Stimulated activated naive CD8-positive, alpha-beta T cell treated with anti-CD3 and anti-CD28 coated beads, Interleukin-15, amount 100 ng/mL, for 72 hours (primary cell): Measurements from ENCODE around the gene ADGRB2.

Experiments
- ATAC-seq: fragments of 150-1000 bp; cut with Tn5 transposase; 2 replicates; pipeline ENCODE4 v1.10.0; 2021; ENCODE audit warnings: mild to moderate bottlenecking, moderate library complexity
- DNase-seq, 2 donors: peaks; one replicate each; pipeline ENCODE4 v3.0.0; 2021 to 2022
- H3K27ac Mint-ChIP-seq, 2 donors: one replicate each; pipeline ENCODE4 v1.8.0; 2022; ENCODE audit warnings: mild to moderate bottlenecking in 2 of 2, mixed read lengths in 2 of 2, moderate library complexity in 2 of 2
- H3K27me3 Mint-ChIP-seq: one replicate; pipeline ENCODE4 v1.8.0; 2022; ENCODE audit warnings: mixed read lengths
- H3K4me1 Mint-ChIP-seq: one replicate; pipeline ENCODE4 v1.8.0; 2022; ENCODE audit warnings: mild to moderate bottlenecking, mixed read lengths
- H3K4me3 Mint-ChIP-seq, 2 donors: one replicate each; pipeline ENCODE4 v1.8.0; 2022; ENCODE audit warnings: mild to moderate bottlenecking in 2 of 2, mixed read lengths in 2 of 2, moderate library complexity in 1 of 2
- H3K9me3 Mint-ChIP-seq, 2 donors: one replicate each; pipeline ENCODE4 v1.8.0; 2022; ENCODE audit warnings: mixed read lengths in 2 of 2

The ADGRB2 gene

GRCh38 chr1:31764312-31765040 is at the start of gene ADGRB2:
Gene ADGRB2 (minus strand): TSS chr1:31764340. CDS start chr1:31757221, 7,119 bp downstream.
- H3K27me3 Mint-ChIP-seq, result peaks cover 49% of the 10 kb centered on the region
- no peak within 1 kb of the TSS for H3K27ac Mint-ChIP-seq
- DNase-seq (no peak), ATAC-seq (peak; percentile 29)
- H3K4me3 Mint-ChIP-seq, result peak within 1 kb of the TSS; percentile 66 to 74
- H3K9me3 Mint-ChIP-seq, result no peaks in the 10 kb centered on the region
- H3K4me1 Mint-ChIP-seq, result peaks cover 44% of the 10 kb centered on the region

DNA sequence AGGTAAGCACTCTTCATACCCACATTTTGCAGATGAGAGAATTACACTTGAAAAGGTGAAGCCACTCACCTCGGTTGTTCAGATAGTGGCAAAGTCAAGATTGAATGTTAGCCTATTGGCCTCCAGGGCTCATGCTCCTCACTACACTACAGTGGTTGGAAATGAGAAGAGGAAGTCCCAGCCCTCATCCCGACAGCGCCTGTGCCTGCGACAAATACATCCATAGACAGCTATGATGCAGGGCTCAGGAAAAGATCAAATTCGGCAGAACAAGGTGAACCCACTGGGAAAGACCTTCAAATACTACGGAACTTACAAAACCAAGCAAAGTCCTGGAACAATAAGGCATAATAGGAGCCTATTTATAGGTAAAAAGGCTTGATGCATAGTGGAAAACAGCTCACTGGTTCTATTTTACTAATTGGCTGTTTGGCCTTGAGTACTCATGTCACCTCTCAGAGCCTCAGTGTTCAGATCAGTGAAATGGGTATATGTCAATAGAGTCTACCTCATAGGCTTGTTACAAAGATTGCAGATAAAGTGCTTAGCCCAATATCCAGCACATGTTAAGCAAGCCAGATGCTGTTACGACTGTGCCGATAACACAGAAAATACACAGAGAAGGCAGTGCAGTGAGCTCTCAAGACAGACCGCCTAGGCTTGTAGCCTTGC is 48.2 kb upstream of the ADGRB2 start:
- no peak for DNase-seq
- no peak for ATAC-seq
- Mint-ChIP-seq H3K27ac (no peak overlapping the region), H3K4me3 (no peak overlapping the region), H3K4me1 (peaks cover 25% of the 10 kb centered on the region), H3K27me3 (no peaks in the 10 kb centered on the region), H3K9me3 (no peaks in the 10 kb centered on the region)

DNA sequence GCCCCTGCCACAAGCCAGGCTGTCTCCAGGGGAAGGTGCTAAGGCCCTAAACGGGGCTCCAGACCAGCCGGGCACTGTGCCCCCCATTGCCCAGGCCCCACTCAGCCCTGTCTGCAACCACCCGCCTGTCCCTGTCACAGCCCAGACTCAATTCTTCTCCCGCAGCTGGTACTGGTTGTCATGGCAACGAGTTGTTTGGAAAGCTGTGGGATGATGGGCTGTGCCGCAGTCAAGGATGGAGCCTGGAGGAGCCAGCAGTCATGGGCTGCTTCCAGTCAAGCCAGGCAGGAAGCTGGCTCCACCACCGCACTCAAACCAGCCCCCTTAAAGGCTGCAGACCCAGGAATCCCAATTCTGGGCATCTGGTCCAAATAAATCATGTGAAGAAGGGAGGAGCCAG is 47.5 kb upstream of the ADGRB2 start:
- H3K27me3 Mint-ChIP-seq, result no peaks in the 10 kb centered on the region
- ATAC-seq, result no peak
- H3K4me1 Mint-ChIP-seq, result peaks cover 23% of the 10 kb centered on the region
- DNase-seq, result no peak
- H3K9me3 Mint-ChIP-seq, result no peaks in the 10 kb centered on the region
- H3K27ac Mint-ChIP-seq, result no peak overlapping the region
- H3K4me3 Mint-ChIP-seq, result no peak overlapping the region

DNA sequence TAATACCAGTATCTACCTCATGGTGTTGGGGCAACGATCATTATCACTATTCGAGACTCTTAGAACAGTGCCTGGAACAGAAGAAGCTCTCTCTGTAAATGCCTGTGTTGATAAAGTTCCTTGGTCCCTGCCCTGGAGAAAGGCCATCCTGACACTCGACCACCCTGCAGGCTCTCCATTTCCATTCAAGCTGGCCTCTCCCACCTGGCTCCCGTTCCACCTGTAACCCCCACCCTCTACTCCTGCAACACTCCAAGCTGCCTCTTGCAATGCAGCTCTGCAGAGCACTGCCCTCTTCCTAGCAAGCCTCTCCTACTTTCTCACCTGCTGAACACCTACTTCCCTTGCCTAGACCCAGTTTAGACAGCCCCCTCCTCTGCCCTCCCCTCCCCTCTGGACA is 45.6 kb upstream of the ADGRB2 start:
- H3K27me3 Mint-ChIP-seq, result no peaks in the 10 kb centered on the region
- no peaks in the 10 kb centered on the region for H3K9me3 Mint-ChIP-seq
- no peak overlapping the region for H3K4me3 Mint-ChIP-seq
- H3K4me1 Mint-ChIP-seq, result peaks cover 10% of the 10 kb centered on the region
- ATAC-seq (no peak), DNase-seq (no peak)
- no peak overlapping the region for H3K27ac Mint-ChIP-seq

DNA sequence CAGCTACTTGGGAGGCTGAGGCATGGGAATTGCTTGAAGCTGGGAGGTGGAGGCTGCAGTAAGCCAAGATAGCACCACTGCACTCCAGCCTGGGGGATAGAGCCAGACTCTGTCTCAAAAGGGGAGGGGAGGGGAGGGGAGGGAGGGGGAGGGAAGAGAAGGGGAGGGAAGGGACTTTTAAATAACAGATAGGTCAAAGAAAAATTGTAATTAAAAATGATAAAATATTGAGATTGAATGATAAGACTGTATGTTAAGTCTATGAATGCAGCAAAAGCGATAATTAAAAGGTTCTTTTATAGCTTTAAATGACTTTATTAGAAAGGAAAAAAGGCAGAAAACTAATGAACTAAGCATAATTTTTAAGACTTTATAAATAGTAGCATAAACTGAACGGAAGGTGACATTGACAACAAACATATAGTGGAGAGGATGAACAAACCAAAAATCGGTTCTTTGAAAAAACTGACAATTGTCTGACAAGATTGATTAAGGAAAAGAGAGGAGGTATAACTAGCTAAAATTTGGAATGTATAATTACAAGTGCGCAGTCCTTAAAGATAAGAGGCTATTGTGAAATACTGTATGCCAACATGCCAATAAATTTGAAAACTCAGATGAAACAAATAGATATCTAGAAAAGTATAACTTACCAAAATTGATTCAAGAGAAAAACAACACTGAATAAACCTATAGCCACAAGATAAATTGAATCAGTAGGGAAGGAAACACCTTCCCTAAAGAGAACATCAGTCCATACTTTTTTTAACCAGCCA is 43.3 kb upstream of the ADGRB2 start:
- ATAC-seq (no peak), DNase-seq (no peak)
- Mint-ChIP-seq H3K4me3 (no peak overlapping the region), H3K4me1 (peaks cover 13% of the 10 kb centered on the region), H3K27ac (no peak overlapping the region), H3K27me3 (no peaks in the 10 kb centered on the region), H3K9me3 (no peaks in the 10 kb centered on the region)

GRCh38 chr1:31805318-31805717 is 41.2 kb upstream of the ADGRB2 start:
- Mint-ChIP-seq H3K27ac (no peak overlapping the region), H3K4me1 (peaks cover 6% of the 10 kb centered on the region), H3K27me3 (no peaks in the 10 kb centered on the region), H3K9me3 (no peaks in the 10 kb centered on the region), H3K4me3 (no peak overlapping the region)
- ATAC-seq (no peak), DNase-seq (no peak)

DNA sequence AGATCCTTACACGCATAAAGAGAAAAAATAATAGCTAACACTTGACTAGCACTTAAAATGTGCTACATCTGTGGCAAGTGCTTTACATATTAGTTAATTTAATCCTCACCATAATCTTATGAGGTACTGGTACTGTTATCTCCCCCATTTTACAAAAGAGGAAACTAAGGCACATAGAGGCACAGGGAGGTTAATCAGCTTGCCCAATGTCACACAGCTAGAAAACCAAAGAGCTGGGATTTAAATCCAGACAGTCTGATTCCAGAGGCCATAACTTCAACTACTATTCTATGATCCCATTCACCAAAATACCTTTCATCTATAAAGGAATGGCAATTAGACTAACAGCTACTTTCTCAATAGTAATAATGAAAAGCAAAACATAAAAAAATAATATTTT is 40.0 kb upstream of the ADGRB2 start:
- no peak overlapping the region for H3K27ac Mint-ChIP-seq
- peaks cover 6% of the 10 kb centered on the region for H3K4me1 Mint-ChIP-seq
- no peak for DNase-seq
- no peaks in the 10 kb centered on the region for H3K9me3 Mint-ChIP-seq
- no peak overlapping the region for H3K4me3 Mint-ChIP-seq
- H3K27me3 Mint-ChIP-seq, result no peaks in the 10 kb centered on the region
- no peak for ATAC-seq

GRCh38 chr1:31803610-31804009 is 39.5 kb upstream of the ADGRB2 start:
- DNase-seq (no peak), ATAC-seq (no peak)
- peaks cover 8% of the 10 kb centered on the region for H3K4me1 Mint-ChIP-seq
- no peaks in the 10 kb centered on the region for H3K27me3 Mint-ChIP-seq
- H3K9me3 Mint-ChIP-seq, result no peaks in the 10 kb centered on the region
- H3K27ac Mint-ChIP-seq, result peak overlapping the region in 1 of 2 donors; percentile 6
- no peak overlapping the region for H3K4me3 Mint-ChIP-seq

DNA sequence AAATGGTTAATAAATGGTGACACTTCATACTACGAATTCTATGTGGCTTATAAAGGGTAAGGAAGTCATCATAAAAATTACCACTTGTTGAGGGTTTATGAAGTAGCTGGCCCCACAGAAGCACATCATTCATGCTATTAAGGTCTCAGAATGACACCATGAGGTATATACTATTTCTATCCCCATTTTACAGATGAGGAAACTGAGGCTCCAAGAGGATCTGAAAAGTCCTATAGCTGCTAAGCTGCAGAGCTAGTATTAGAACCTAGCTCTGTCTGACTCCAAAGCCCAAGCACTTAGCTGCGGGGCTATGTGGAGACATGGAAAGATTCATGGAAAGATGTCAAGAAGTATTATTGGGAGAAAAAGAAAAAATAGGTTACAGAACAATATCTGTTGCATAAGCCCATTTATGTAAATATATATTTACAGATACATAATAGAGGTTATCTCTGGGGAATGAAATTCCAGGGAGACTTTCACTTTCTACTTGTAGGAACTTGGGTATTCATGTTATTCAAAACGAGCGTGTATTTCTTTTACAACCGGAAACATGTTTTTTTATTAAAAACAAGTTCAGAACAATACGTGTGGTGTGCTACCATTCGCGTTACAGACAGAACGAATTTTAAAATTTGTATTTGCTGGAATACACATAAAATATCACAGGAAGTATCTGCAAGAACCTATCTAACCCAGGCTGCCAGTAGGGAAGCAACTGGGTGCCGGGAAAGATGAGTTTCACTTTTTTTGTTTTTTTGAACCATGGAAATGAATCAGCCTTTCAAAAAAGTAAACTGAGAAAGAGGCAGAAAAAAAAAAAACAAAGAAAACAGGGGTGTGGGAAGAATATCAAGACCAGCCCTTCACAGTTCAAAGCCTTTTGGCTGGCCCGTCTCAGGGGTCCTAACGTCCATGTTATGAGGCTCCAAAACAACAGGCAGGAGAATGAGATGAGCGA is 38.3 kb upstream of the ADGRB2 start:
- ATAC-seq (no peak), DNase-seq (no peak)
- Mint-ChIP-seq H3K27me3 (no peaks in the 10 kb centered on the region), H3K4me3 (peak overlapping the region; percentile 34 to 46), H3K4me1 (peaks cover 14% of the 10 kb centered on the region), H3K9me3 (no peaks in the 10 kb centered on the region), H3K27ac (no peak overlapping the region)

GRCh38 chr1:31801458-31801857 is 37.3 kb upstream of the ADGRB2 start:
- Mint-ChIP-seq H3K4me1 (peaks cover 14% of the 10 kb centered on the region), H3K27me3 (no peaks in the 10 kb centered on the region), H3K27ac (no peak overlapping the region), H3K4me3 (no peak overlapping the region), H3K9me3 (no peaks in the 10 kb centered on the region)
- DNase-seq (no peak), ATAC-seq (no peak)

- H3K4me3 Mint-ChIP-seq, result no peak overlapping the region
- no peak for ATAC-seq
- peaks cover 14% of the 10 kb centered on the region for H3K4me1 Mint-ChIP-seq
- no peak overlapping the region for H3K27ac Mint-ChIP-seq
- no peaks in the 10 kb centered on the region for H3K9me3 Mint-ChIP-seq
- no peaks in the 10 kb centered on the region for H3K27me3 Mint-ChIP-seq
- DNase-seq, result no peak
Observed at GRCh38 chr1:31800674-31800967, 36.5 kb upstream of the ADGRB2 start.

- DNase-seq (no peak), ATAC-seq (no peak)
- H3K27ac Mint-ChIP-seq, result no peak overlapping the region
- H3K4me1 Mint-ChIP-seq, result peaks cover 14% of the 10 kb centered on the region
- no peaks in the 10 kb centered on the region for H3K9me3 Mint-ChIP-seq
- H3K4me3 Mint-ChIP-seq, result no peak overlapping the region
- H3K27me3 Mint-ChIP-seq, result no peaks in the 10 kb centered on the region
Observed at GRCh38 chr1:31799895-31800673, 35.9 kb upstream of the ADGRB2 start.

GRCh38 chr1:31799196-31799894 is 35.2 kb upstream of the ADGRB2 start:
- no peak overlapping the region for H3K4me3 Mint-ChIP-seq
- no peak for ATAC-seq
- peaks cover 14% of the 10 kb centered on the region for H3K4me1 Mint-ChIP-seq
- H3K9me3 Mint-ChIP-seq, result no peaks in the 10 kb centered on the region
- DNase-seq, result no peak
- no peak overlapping the region for H3K27ac Mint-ChIP-seq
- no peaks in the 10 kb centered on the region for H3K27me3 Mint-ChIP-seq

DNA sequence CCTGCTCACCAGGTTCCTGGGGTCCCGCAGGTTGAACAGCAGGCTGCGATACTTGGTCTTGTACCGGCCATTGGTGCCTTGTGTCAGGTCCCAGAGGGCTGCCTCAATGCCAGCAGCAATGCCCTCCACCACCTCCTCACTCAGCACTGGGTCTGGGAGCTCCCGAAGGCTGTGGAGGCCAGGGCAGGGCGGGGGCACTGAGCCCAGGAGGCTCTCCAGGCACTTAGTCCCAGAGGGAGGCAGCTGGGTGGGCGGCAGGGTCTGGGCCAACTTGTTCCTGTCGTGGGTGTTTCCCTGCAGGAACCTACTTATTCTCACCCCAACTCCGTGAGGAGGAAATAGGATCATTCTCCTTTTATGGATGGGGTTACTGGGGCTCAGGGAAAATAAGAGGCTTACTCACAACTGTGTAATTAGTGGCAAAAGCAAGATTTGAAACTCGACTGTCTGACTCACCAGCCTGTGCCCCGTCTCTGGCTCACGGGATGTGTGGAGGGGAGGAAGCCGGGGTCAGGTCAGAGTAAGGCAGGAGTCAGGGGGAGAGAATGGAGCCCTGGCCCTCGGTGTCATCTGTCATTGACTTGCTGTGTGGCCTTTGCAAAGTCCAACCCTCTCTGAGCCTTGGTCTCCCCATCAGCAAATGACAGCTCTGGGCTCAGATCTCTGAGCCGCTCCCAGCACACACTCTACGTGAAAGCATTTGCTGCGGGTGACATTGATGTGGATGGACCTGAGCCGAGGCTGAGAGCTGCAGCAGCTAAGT is 34.5 kb upstream of the ADGRB2 start:
- ATAC-seq (peak; percentile 58), DNase-seq (no peak)
- H3K4me1 Mint-ChIP-seq, result peaks cover 14% of the 10 kb centered on the region
- no peaks in the 10 kb centered on the region for H3K27me3 Mint-ChIP-seq
- no peaks in the 10 kb centered on the region for H3K9me3 Mint-ChIP-seq
- H3K27ac Mint-ChIP-seq, result no peak overlapping the region
- H3K4me3 Mint-ChIP-seq, result no peak overlapping the region
